NCI-H524 (cell line): Measurements from ENCODE around the gene ZNF487.

ENCODE experiments used
- DNase-seq, 2 experiments: peaks; one replicate each; lab custom pipeline; 2025; lab: John Stamatoyannopoulos, UW

The ZNF487 gene

GRCh38 chr10:43524434-43525247 is 87.7 kb downstream of the ZNF487 start:
- DNase-seq = no peak
